ENCODE results near the gene ZNF724. TPM values are rescaled to one million over a fixed set of nuclear protein-coding genes. Genes with fewer than 3 reads are reported as not detected.

The ZNF724 gene
- total and polyA plus RNA-seq, 10 of the 15 experiments (the other 5 are each of a cell fraction or from before 2014, with no cell fraction given): 0.71 to 14.7 (median 4.2) TPM

GRCh38 chr19:23273022-23273589, 22.9 kb upstream of the ZNF724 start:
- ATAC-seq (peak; percentile 24), FAIRE-seq (no peak), DNase-seq (ENCODE audit: low read depth, low spot score) (no peak)
- ChIA-PET RAD21 (ENCODE audit: unreplicated experiment) (interaction anchor here (1.3 kb wide), 1 partner anchor 23 kb away, joined by 7 read pairs; the partner anchor contains the start of gene ZNF724), SMC1A (ENCODE audit: uncharacterized antibody, unreplicated experiment) (interaction anchor here (0.9 to 1.8 kb wide), 5 partner anchors 9 to 122 kb away, joined by 3 to 6 read pairs (median 3); partner anchors contain the start of genes ZNF724 and ZNF91), CTCF (interaction anchor here (0.7 kb wide), 1 partner anchor 63 kb away, joined by 4 read pairs; no protein-coding TSS in a partner anchor), POLR2A (interaction anchor here (1.6 kb wide), 1 partner anchor 23 kb away, joined by 14 read pairs; the partner anchor contains the start of gene ZNF724)
- Histone ChIP-seq H3K4me2 (ENCODE audit: control insufficient read depth, insufficient read depth) (peak overlapping the region; percentile 66), H3K27me3 (replicated peaks in 1 of 2; ENCODE audit: control insufficient read depth in 2 of 2, insufficient read depth in 2 of 2, low read length in 1 of 2) (no peaks in the 10 kb centered on the region), H3K4me3 (peak overlapping the region; percentile 98), H3K9ac (ENCODE audit: control insufficient read depth, insufficient read depth, low read length) (peak overlapping the region; percentile 85), H4K20me1 (ENCODE audit: control insufficient read depth, insufficient read depth) (no peaks in the 10 kb centered on the region), H3K27ac (ENCODE audit: control insufficient read depth, insufficient read depth) (peak overlapping the region; percentile 84), H3K79me2 (ENCODE audit: control insufficient read depth, insufficient read depth, low read length) (peaks cover 9% of the 10 kb centered on the region), H3K4me1 (ENCODE audit: control insufficient read depth, insufficient read depth, low read length) (no peaks in the 10 kb centered on the region), H3K36me3 (ENCODE audit: control insufficient read depth in 2 of 2, insufficient read depth in 2 of 2, low read length in 1 of 2) (no peaks in the 10 kb centered on the region), H3K9me3 (replicated peaks; ENCODE audit: control insufficient read depth, insufficient read depth, low read length) (no peaks in the 10 kb centered on the region; the same call in 2 of the 3 replicates), H2AFZ (ENCODE audit: control insufficient read depth, low read depth, low read length) (no peak overlapping the region)
- TSS peak; percentile 63 for BruUV-seq (replicated peaks)
- intact Hi-C loops (cut with micrococcal nuclease; ENCODE audit: unreplicated experiment): no loop called here
- TF ChIP-seq RUNX3 (IDR thresholded peaks at IDR 0.05; ENCODE audit: low read length): no peak
- no peak for TF ChIP-seq ESRRA (IDR thresholded peaks at IDR 0.05; ENCODE audit: low read length)
- no peak for TF ChIP-seq STAT3 (IDR thresholded peaks at IDR 0.05; ENCODE audit: low read depth, low read length)
- no peak for TF ChIP-seq CBX5 (IDR thresholded peaks at IDR 0.05; ENCODE audit: low read depth)
- no peak for TF ChIP-seq ZNF384 (IDR thresholded peaks at IDR 0.05; ENCODE audit: borderline replicate concordance, low read depth, low read length)
- TF ChIP-seq BRCA1 (IDR thresholded peaks at IDR 0.05; ENCODE audit: low read depth, low read length): no peak
- no peak for TF ChIP-seq WRNIP1 (IDR thresholded peaks at IDR 0.05; ENCODE audit: borderline replicate concordance, low read depth, low read length)
- no peak for TF ChIP-seq ZNF24 (IDR thresholded peaks at IDR 0.05)
- TF ChIP-seq MTA2 (IDR thresholded peaks at IDR 0.05; ENCODE audit: low read depth): no peak
- no peak for TF ChIP-seq ZNF592 (IDR thresholded peaks at IDR 0.05)
- no peak for TF ChIP-seq MXI1 (IDR thresholded peaks at IDR 0.05; ENCODE audit: low read depth, low read length)
- no peak for TF ChIP-seq PAX5 (IDR thresholded peaks at IDR 0.05; ENCODE audit: borderline replicate concordance, low read depth, low read length)
- TF ChIP-seq SPI1 (IDR thresholded peaks at IDR 0.05; ENCODE audit: borderline replicate concordance, insufficient read depth, low read depth, low read length): no peak
- no peak for TF ChIP-seq ZNF207 (IDR thresholded peaks at IDR 0.05; ENCODE audit: borderline replicate concordance)
- TF ChIP-seq JUND (IDR thresholded peaks at IDR 0.05; ENCODE audit: low read depth, low read length): no peak
- no peak for TF ChIP-seq ZNF217 (IDR thresholded peaks at IDR 0.05)
- no peak for TF ChIP-seq KDM1A (IDR thresholded peaks at IDR 0.05; ENCODE audit: borderline replicate concordance)
- WGBS (ENCODE audit: insufficient coverage, insufficient replicate concordance, low lambda C conversion rate, missing lambda C conversion rate): under 1% methylated on average over 10 of the region's 10 CpGs
- in situ Hi-C loops (cut with MboI): no loop called here
